Activated CD8-positive, alpha-beta T cell treated with anti-CD3 and anti-CD28 coated beads for 36 hours (primary cell): ENCODE measurements around the gene VWA2. TPM values are rescaled to one million over a fixed set of nuclear protein-coding genes. Genes with fewer than 3 reads are reported as not detected.

Experiments used
- ATAC-seq: fragments of 200-7000 bp; cut with Tn5 transposase; one replicate; pipeline ENCODE4 v1.10.0; 2021; ENCODE audit warnings: mild to moderate bottlenecking, moderate library complexity
- CTCF ChIA-PET: fragments of 350-600 bp; sonication (Branson Sonifier 250); formaldehyde crosslinking; loops from one replicate; lab custom pipeline; 2021; ENCODE audit warnings: antibody characterized with exemption; lab: Charles Lee
- POLR2A ChIA-PET: fragments of 350-600 bp; sonication (Branson Sonifier 250); formaldehyde crosslinking; loops from one replicate; lab custom pipeline; 2021; ENCODE audit warnings: antibody characterized with exemption; lab: Charles Lee
- DNase-seq: peaks from one replicate; pipeline ENCODE4 v3.0.0-alpha.2; 2020
- H3K27ac Mint-ChIP-seq: one replicate; pipeline ENCODE4 v1.8.0; 2021; ENCODE audit warnings: mild to moderate bottlenecking, mixed read lengths
- H3K27me3 Mint-ChIP-seq: one replicate; pipeline ENCODE4 v1.8.0; 2021; ENCODE audit warnings: mixed read lengths
- H3K36me3 Mint-ChIP-seq: one replicate; pipeline ENCODE4 v1.8.0; 2021; ENCODE audit warnings: low read depth, mixed read lengths
- H3K4me1 Mint-ChIP-seq: one replicate; pipeline ENCODE4 v1.8.0; 2021; ENCODE audit warnings: low read depth, mixed read lengths
- H3K4me3 Mint-ChIP-seq: one replicate; pipeline ENCODE4 v1.8.0; 2021; ENCODE audit warnings: mild to moderate bottlenecking, moderate library complexity, mixed read lengths
- H3K9me3 Mint-ChIP-seq: one replicate; pipeline ENCODE4 v1.8.0; 2021; ENCODE audit warnings: mixed read lengths
- intact Hi-C: fragments of 100-400 bp; cut with micrococcal nuclease; formaldehyde crosslinking; loops from one replicate; pipeline ENCODE4 v1.10.0; 2022
- total RNA-seq, 2 experiments: library from RNA; stranded (reverse); gene quantifications; one replicate each; pipeline ENCODE4 v1.2.3, GENCODE V29; 2021
- TF ChIP-seq, protein P1 (sequence below): fragments of 200-600 bp; IDR thresholded peaks from one replicate; pipeline ENCODE4 v1.8.0; 2022; ENCODE audit warnings: antibody characterized with exemption, mild to moderate bottlenecking

The VWA2 gene
- total RNA-seq, 2 experiments from 2014 or later = not detected

DNA sequence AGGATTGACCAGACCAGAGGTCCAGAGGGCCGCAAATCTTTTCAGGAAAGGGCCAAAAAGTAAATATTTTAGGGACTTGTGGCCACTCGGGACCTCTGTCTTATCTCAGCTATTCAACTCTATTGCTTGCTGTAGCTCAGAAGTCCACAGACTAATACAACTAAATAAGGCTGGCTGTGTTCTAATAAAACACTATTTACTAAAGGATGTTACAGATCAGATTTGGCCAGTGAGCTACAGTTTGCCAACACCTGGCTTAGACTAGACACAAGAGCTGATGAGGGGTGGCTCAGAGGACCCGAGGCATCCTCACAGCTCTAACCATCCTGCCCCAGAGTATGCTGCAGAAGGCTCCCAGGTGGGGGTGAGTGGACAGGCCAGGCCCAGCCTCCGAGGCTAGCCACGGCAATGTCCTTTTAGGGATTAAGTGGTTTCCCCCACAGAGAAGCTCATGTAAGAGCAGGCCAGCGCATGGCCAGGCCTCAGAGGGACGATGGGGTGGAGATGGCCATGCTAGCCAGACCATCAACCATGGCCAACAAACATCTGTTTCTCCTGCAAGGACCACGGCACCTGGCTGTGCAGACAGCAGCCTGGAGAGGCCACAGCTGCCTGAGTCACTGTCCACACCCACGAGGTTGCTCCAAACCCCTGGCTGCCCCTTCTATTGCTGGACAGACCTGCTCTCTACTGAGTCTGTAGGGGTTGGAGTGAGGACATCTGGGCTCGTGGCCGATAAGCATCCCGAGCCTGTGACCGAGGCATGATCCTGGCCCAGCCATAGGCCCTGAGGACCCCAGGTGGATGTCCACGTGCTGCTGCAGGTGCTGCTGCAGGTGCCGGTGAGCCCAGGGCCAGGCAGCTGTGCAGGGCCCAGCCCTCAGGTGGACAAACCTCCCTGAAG lies 88.7 kb downstream of the VWA2 start:
- Mint-ChIP-seq H3K9me3 (no peaks in the 10 kb centered on the region), H3K27me3 (no peaks in the 10 kb centered on the region), H3K36me3 (no peaks in the 10 kb centered on the region), H3K27ac (no peak overlapping the region), H3K4me3 (no peak overlapping the region), H3K4me1 (peaks cover 2% of the 10 kb centered on the region)
- ATAC-seq (no peak), DNase-seq (no peak)
- intact Hi-C loops = no loop called here
- CTCF ChIA-PET = interaction anchor here (2.3 kb wide), 1 partner anchor 24 kb away, joined by 11 read pairs; no protein-coding TSS in a partner anchor
- POLR2A ChIA-PET = interaction anchor here (0.7 kb wide), 1 partner anchor 9 kb away, joined by 3 read pairs; no protein-coding TSS in a partner anchor
- TF ChIP-seq, protein P1, sequence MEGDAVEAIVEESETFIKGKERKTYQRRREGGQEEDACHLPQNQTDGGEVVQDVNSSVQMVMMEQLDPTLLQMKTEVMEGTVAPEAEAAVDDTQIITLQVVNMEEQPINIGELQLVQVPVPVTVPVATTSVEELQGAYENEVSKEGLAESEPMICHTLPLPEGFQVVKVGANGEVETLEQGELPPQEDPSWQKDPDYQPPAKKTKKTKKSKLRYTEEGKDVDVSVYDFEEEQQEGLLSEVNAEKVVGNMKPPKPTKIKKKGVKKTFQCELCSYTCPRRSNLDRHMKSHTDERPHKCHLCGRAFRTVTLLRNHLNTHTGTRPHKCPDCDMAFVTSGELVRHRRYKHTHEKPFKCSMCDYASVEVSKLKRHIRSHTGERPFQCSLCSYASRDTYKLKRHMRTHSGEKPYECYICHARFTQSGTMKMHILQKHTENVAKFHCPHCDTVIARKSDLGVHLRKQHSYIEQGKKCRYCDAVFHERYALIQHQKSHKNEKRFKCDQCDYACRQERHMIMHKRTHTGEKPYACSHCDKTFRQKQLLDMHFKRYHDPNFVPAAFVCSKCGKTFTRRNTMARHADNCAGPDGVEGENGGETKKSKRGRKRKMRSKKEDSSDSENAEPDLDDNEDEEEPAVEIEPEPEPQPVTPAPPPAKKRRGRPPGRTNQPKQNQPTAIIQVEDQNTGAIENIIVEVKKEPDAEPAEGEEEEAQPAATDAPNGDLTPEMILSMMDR = no peak

DNA sequence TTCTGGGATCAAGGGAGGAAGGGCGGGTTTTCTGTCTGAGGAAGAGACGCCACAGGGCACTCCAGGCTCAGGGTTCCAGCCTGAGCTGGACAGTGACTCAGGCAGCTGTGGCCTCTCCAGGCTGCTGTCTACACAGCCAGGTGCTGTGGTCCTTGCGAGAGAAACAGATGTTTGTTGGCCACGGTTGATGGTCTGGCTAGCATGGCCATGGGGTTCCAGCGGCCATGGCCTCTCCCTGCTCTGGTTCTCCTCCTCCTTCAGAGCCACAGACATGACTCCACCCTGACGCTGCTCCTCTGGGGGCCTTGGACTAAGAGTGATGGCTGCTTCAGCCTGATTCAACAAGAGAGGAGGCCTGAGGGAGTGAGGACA lies 89.4 kb downstream of the VWA2 start:
- no peak for ATAC-seq
- POLR2A ChIA-PET = no interaction called here

DNA sequence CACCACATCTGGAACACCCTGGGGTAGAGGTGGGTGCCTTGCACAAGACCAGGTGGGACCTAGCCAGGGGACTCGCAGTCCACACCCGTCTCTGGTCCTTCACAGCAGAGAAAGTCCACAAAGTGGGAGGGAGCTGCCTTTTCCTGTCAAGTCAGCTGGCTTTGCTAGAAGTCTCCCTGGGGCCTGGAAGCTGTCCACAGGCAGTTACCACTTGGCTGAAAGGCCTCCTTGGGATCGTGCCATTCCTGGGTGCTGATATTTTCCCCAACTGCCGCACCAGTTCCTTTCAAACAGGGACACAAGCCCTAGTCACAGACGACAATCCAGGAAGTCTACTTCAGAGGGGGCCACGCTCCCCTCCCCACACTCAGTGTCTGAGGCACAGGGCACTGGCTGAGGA lies 89.8 kb downstream of the VWA2 start:
- no peak overlapping the region for H3K27ac Mint-ChIP-seq
- intact Hi-C loops = no loop called here
- CTCF ChIA-PET = interaction anchor here (2.3 kb wide), 1 partner anchor 25 kb away, joined by 11 read pairs; no protein-coding TSS in a partner anchor
- peaks cover 4% of the 10 kb centered on the region for H3K4me1 Mint-ChIP-seq
- H3K27me3 Mint-ChIP-seq = no peaks in the 10 kb centered on the region
- DNase-seq (no peak), ATAC-seq (no peak)
- H3K9me3 Mint-ChIP-seq = no peaks in the 10 kb centered on the region
- no peaks in the 10 kb centered on the region for H3K36me3 Mint-ChIP-seq
- TF ChIP-seq, protein P1 = no peak
- no peak overlapping the region for H3K4me3 Mint-ChIP-seq
- POLR2A ChIA-PET = no interaction called here

More for the DNA sequence above, 89.4 kb downstream of the VWA2 start:
- Mint-ChIP-seq H3K27ac (no peak overlapping the region), H3K4me1 (peaks cover 2% of the 10 kb centered on the region), H3K4me3 (no peak overlapping the region), H3K9me3 (no peaks in the 10 kb centered on the region), H3K27me3 (no peaks in the 10 kb centered on the region), H3K36me3 (no peaks in the 10 kb centered on the region)
- intact Hi-C loops = no loop called here
- CTCF ChIA-PET = interaction anchor here (2.3 kb wide), 1 partner anchor 25 kb away, joined by 11 read pairs; no protein-coding TSS in a partner anchor
- DNase-seq = no peak
- TF ChIP-seq, protein P1 = no peak

DNA sequence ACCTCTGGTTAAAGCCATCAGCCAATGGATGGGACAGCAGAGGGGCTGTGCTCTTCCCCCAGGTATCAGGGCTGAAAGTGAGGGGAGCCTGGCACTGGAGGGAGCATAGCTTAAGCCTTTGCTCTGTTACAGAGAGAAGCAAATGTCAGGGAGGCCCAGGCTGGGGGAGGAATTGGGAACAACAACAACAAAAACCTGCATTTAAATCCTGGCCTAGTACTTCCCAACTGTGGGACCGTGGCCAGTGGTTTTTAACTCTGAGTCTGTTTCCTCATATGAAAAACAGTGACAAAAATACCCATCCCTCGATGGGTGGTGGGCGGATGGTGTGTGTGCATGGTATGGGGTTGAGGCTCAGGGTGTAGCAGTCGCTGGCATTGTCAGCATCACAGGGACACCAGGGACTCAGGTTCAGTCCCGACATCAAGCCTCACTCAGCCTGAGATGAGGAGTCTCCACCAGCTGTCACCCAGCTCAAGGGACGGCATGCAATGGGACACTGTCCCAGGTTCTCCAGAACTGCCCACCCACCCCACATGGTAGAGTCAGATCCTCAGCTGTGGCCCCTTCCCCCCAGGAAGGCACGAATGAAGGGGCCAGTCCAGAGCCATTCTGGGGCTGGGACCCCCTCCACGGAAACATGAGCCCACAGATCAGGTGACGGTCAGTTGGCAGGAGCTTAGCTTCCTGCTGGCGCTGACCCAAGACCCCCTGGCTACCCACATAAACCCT lies 90.7 kb downstream of the VWA2 start:
- H3K4me3 Mint-ChIP-seq = no peak overlapping the region
- H3K9me3 Mint-ChIP-seq = no peaks in the 10 kb centered on the region
- DNase-seq = peak; percentile 30
- no peak overlapping the region for H3K27ac Mint-ChIP-seq
- peaks cover under 1% of the 10 kb centered on the region for H3K27me3 Mint-ChIP-seq
- TF ChIP-seq, protein P1 = no peak
- H3K4me1 Mint-ChIP-seq = peaks cover 13% of the 10 kb centered on the region
- no peak for ATAC-seq
- intact Hi-C loops = no loop called here
- ChIA-PET POLR2A (no interaction called here), CTCF (interaction anchor here (1.0 to 1.6 kb wide), 2 partner anchors 13 to 26 kb away, joined by 3 to 6 read pairs; no protein-coding TSS in a partner anchor)
- H3K36me3 Mint-ChIP-seq = no peaks in the 10 kb centered on the region
